GM12878 (cell line): ENCODE measurements around the gene FBRSL1. TPM values are rescaled to one million over a fixed set of nuclear protein-coding genes. Genes with fewer than 3 reads are reported as not detected.

Source experiments
- ATAC-seq: fragments of 200-7000 bp; cut with Tn5 transposase; 3 replicates; pipeline ENCODE4 v1.9.1; 2020; ENCODE audit warnings: mild to moderate bottlenecking, moderate library complexity
- BruUV-seq: library from RNA; stranded (reverse); fragments of 400-500 nt; replicated peaks from 2 replicates; lab custom pipeline; 2021; lab: Mats Ljungman, UMichigan
- CTCF ChIA-PET: fragments of 300-600 bp; sonication (Branson Sonifier 250); formaldehyde crosslinking; extraction: SDS; loops from one replicate; lab custom pipeline; 2021; ENCODE audit warnings: inconsistent platforms; lab: Yijun Ruan, JAX
- POLR2A ChIA-PET: fragments of 350-600 bp; formaldehyde crosslinking; extraction: SDS; loops from one replicate; lab custom pipeline; 2021; ENCODE audit warnings: inconsistent platforms; lab: Charles Lee
- RAD21 ChIA-PET: fragments of 300-600 bp; sonication (Branson Sonifier 250); formaldehyde crosslinking; loops from one replicate; lab custom pipeline; 2023; ENCODE audit warnings: antibody characterized with exemption; ENCODE audit not compliant: unreplicated experiment; lab: Charles Lee
- SMC1A ChIA-PET: fragments of 300-600 bp; sonication (Branson Sonifier 250); formaldehyde crosslinking; loops from one replicate; lab custom pipeline; 2023; ENCODE audit not compliant: unreplicated experiment, uncharacterized antibody; lab: Charles Lee
- DNase-seq: peaks from one replicate; pipeline ENCODE4 v3.0.0-alpha.2; 2011; ENCODE audit warnings: low read depth, low spot score
- FAIRE-seq: peaks from 3 replicates; lab custom pipeline; 2011; peaks lifted over from hg19 to GRCh38; lab: Jason Lieb, UNC
- H2AFZ ChIP-seq: 2 replicates; pipeline ENCODE4 v1.6.0; 2011; ENCODE audit warnings: low read depth, low read length, control low read depth; ENCODE audit not compliant: control insufficient read depth
- H3K27ac ChIP-seq: 2 replicates; pipeline ENCODE4 v1.5.1; 2011; ENCODE audit warnings: control low read depth; ENCODE audit not compliant: control insufficient read depth, insufficient read depth
- H3K27me3 ChIP-seq, 2 experiments: replicated peaks in 1 of 2; 2 replicates each; pipeline versions ENCODE4 v1.6.0 to v1.6.1; 2011; ENCODE audit warnings: low read length in 1 of 2; ENCODE audit not compliant: control insufficient read depth in 2 of 2, insufficient read depth in 2 of 2
- H3K36me3 ChIP-seq, 2 experiments: 2 replicates each; pipeline ENCODE4 v1.5.1; 2011; ENCODE audit warnings: low read length in 1 of 2; ENCODE audit not compliant: control insufficient read depth in 2 of 2, insufficient read depth in 2 of 2
- H3K4me1 ChIP-seq: 2 replicates; pipeline ENCODE4 v1.6.1; 2011; ENCODE audit warnings: mild to moderate bottlenecking, low read length, moderate library complexity, mixed read lengths; ENCODE audit not compliant: control insufficient read depth, insufficient read depth
- H3K4me2 ChIP-seq: 2 replicates; pipeline ENCODE4 v1.6.0; 2011; ENCODE audit warnings: control low read depth; ENCODE audit not compliant: control insufficient read depth, insufficient read depth
- H3K4me3 ChIP-seq: fragments of 200-600 bp; sonication (generic); 2 replicates; pipeline ENCODE4 v1.5.1; 2016
- H3K79me2 ChIP-seq: 2 replicates; pipeline ENCODE4 v1.6.0; 2011; ENCODE audit warnings: low read length; ENCODE audit not compliant: control insufficient read depth, insufficient read depth
- H3K9ac ChIP-seq: 2 replicates; pipeline ENCODE4 v1.8.0; 2011; ENCODE audit warnings: low read length, control low read depth, mixed read lengths; ENCODE audit not compliant: control insufficient read depth, insufficient read depth
- H3K9me3 ChIP-seq: replicated peaks from 3 replicates; pipeline ENCODE4 v1.5.1; 2011; ENCODE audit warnings: mild to moderate bottlenecking, low read length; ENCODE audit not compliant: control insufficient read depth, insufficient read depth
- H4K20me1 ChIP-seq: 2 replicates; pipeline ENCODE4 v1.6.0; 2011; ENCODE audit not compliant: control insufficient read depth, insufficient read depth
- BMI1 ChIP-seq: fragments of 450-650 bp; IDR thresholded peaks from 2 replicates; pipeline ENCODE4 v1.6.1; 2016; ENCODE audit warnings: mild to moderate bottlenecking, moderate library complexity, borderline replicate concordance
- CHD4 ChIP-seq: fragments of 200-600 bp; sonication (generic); IDR thresholded peaks from 2 replicates; pipeline ENCODE4 v1.6.1; 2016; ENCODE audit warnings: mild to moderate bottlenecking
- GATAD2B ChIP-seq: fragments of 450-650 bp; conservative IDR thresholded peaks from 2 replicates; pipeline ENCODE4 v1.6.1; 2017; ENCODE audit warnings: low read depth, mild to moderate bottlenecking, moderate library complexity
- HCFC1 ChIP-seq: fragments of 150-350 bp; IDR thresholded peaks from 2 replicates; pipeline ENCODE4 v1.6.1; 2014; ENCODE audit warnings: low read length
- NFIC ChIP-seq: IDR thresholded peaks from 2 replicates; pipeline ENCODE4 v1.6.1; 2012; ENCODE audit warnings: low read depth, mild to moderate bottlenecking, inconsistent platforms, low read length, moderate library complexity
- NFXL1 ChIP-seq: fragments of 450-650 bp; IDR thresholded peaks from 2 replicates; pipeline ENCODE4 v1.6.1; 2017; ENCODE audit warnings: antibody characterized with exemption, mild to moderate bottlenecking, borderline replicate concordance
- NRF1 ChIP-seq: conservative IDR thresholded peaks from 2 replicates; pipeline ENCODE4 v1.6.1; 2011; ENCODE audit warnings: mild to moderate bottlenecking, low read depth, low read length, improper control_type of control experiment
- RAD21 ChIP-seq: IDR thresholded peaks from 2 replicates; pipeline ENCODE4 v1.6.1; 2011; ENCODE audit warnings: mild to moderate bottlenecking, low read depth, low read length, moderate library complexity; ENCODE audit not compliant: insufficient read depth
- SIX5 ChIP-seq: IDR thresholded peaks from 2 replicates; pipeline ENCODE4 v1.6.1; 2011; ENCODE audit warnings: mild to moderate bottlenecking, low read depth, low read length, moderate library complexity; ENCODE audit not compliant: severe bottlenecking
- SMARCA5 ChIP-seq: fragments of 450-650 bp; IDR thresholded peaks from 2 replicates; pipeline ENCODE4 v1.6.1; 2017; ENCODE audit warnings: mild to moderate bottlenecking
- SP1 ChIP-seq: IDR thresholded peaks from one replicate; pipeline ENCODE4 v1.6.1; 2011; ENCODE audit warnings: low read depth, low read length
- STAT1 ChIP-seq: fragments of 450-650 bp; conservative IDR thresholded peaks from 2 replicates; pipeline ENCODE4 v1.6.1; 2014; ENCODE audit warnings: antibody characterized with exemption, mild to moderate bottlenecking
- SUZ12 ChIP-seq: fragments of 200-600 bp; sonication (generic); IDR thresholded peaks from one replicate; pipeline ENCODE4 v1.6.1; 2018; ENCODE audit warnings: antibody characterized with exemption, mild to moderate bottlenecking; ENCODE audit not compliant: unreplicated experiment
- WGBS: methylation state at CpG from one replicate; pipeline ENCODE4 v1.1.6; 2016; ENCODE audit warnings: low lambda C conversion rate; ENCODE audit not compliant: insufficient replicate concordance, insufficient coverage; ENCODE audit errors: missing lambda C conversion rate; 5-methylcytosine and 5-hydroxymethylcytosine counted together
- in situ Hi-C: fragments of 300-500 bp; cut with MboI; formaldehyde crosslinking; loops from 9 replicates; pipeline ENCODE4 v1.14.3; 2018; ENCODE audit warnings: mixed read lengths
- intact Hi-C: fragments of 100-400 bp; cut with micrococcal nuclease; formaldehyde crosslinking; loops from one replicate; pipeline ENCODE4 v1.14.2; 2022; ENCODE audit not compliant: unreplicated experiment
- polyA plus RNA-seq, 11 experiments: library from polyadenylated mRNA; depleted of rRNA in 4 of 11; unstranded in 6 of 11; stranded (reverse) in 5 of 11; fragments of >200 nt; fragmentation: Nextera tagmentation in 4 of 11; fragmentation: Illumina TruSeq in 1 of 11; extraction: Ambion mirVana in 4 of 11; extraction: Trizol in 1 of 11; gene quantifications; 1 replicate in 1 of 11; 2 replicates in 10 of 11; pipeline versions ENCODE4 v1.2.1 to v1.2.3, GENCODE V29; 2011 to 2016; ENCODE audit warnings: inconsistent platforms in 2 of 11, missing spikeins in 2 of 11, low read depth in 1 of 11
- total RNA-seq, 4 experiments: library from RNA; depleted of rRNA in 3 of 4; stranded (reverse); fragments of >200 nt in 3 of 4; fragmentation: Illumina TruSeq in 1 of 4; extraction: Trizol in 1 of 4; gene quantifications; 2 replicates each; pipeline versions ENCODE4 v1.2.1 to v1.2.3, GENCODE V29; 2013 to 2021
- TF ChIP-seq, protein P1 (sequence below): fragments of 450-650 bp; IDR thresholded peaks from 2 replicates; pipeline ENCODE4 v1.6.1; 2017; ENCODE audit warnings: mild to moderate bottlenecking, low read depth, inconsistent platforms; ENCODE audit not compliant: poor library complexity, severe bottlenecking

FBRSL1 gene
- total and polyA plus RNA-seq, 10 of the 15 experiments (the other 5 are each of a cell fraction or from before 2014, with no cell fraction given), result 0.19 to 55.1 (median 4.1) TPM

DNA sequence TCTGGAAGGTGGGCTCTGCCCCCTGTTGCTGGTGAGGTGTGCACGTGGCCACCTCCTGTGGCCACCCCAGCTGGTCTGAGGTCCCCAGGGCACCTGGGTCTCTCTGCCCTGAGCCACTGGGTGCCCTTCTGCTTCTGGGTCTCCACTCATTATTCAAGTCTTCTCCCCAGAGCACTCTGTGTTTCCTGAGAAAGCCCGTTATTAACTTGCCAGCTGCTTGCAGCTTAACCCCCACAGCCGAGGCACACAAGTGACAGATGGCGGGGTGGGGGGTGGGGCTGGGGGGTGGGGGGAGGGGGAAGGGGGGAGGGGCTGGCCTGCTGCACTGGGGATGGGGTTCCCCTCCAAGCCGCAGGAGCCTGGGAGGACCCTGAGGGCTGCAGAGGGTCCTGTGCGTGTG lies 40.5 kb downstream of the FBRSL1 start:
- Histone ChIP-seq H3K4me1 (no peaks in the 10 kb centered on the region), H3K36me3 (no peaks in the 10 kb centered on the region; a peak in 1 of 4 replicates), H3K79me2 (no peaks in the 10 kb centered on the region), H4K20me1 (no peaks in the 10 kb centered on the region; the same call in 1 of the 2 replicates), H3K27me3 (no peaks in the 10 kb centered on the region), H3K4me3 (no peak overlapping the region), H3K27ac (no peak overlapping the region), H3K9ac (no peak overlapping the region), H3K9me3 (no peaks in the 10 kb centered on the region), H3K4me2 (no peak overlapping the region), H2AFZ (no peak overlapping the region)
- no peak for TF ChIP-seq RAD21
- TF ChIP-seq SIX5, result no peak
- no peak for TF ChIP-seq STAT1
- TF ChIP-seq HCFC1, result no peak
- no peak for TF ChIP-seq CHD4
- TF ChIP-seq, protein P1, sequence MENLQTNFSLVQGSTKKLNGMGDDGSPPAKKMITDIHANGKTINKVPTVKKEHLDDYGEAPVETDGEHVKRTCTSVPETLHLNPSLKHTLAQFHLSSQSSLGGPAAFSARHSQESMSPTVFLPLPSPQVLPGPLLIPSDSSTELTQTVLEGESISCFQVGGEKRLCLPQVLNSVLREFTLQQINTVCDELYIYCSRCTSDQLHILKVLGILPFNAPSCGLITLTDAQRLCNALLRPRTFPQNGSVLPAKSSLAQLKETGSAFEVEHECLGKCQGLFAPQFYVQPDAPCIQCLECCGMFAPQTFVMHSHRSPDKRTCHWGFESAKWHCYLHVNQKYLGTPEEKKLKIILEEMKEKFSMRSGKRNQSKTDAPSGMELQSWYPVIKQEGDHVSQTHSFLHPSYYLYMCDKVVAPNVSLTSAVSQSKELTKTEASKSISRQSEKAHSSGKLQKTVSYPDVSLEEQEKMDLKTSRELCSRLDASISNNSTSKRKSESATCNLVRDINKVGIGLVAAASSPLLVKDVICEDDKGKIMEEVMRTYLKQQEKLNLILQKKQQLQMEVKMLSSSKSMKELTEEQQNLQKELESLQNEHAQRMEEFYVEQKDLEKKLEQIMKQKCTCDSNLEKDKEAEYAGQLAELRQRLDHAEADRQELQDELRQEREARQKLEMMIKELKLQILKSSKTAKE, result no peak
- TF ChIP-seq NRF1, result no peak
- no peak for TF ChIP-seq SUZ12
- no peak for TF ChIP-seq NFIC
- TF ChIP-seq NFXL1, result no peak
- TF ChIP-seq SP1, result no peak
- TF ChIP-seq SMARCA5, result no peak
- TF ChIP-seq BMI1, result no peak
- no peak for TF ChIP-seq GATAD2B
- ATAC-seq (no peak), FAIRE-seq (no peak), DNase-seq (no peak)
- POLR2A ChIA-PET, result no interaction called here
- RAD21 ChIA-PET, result no interaction called here
- CTCF ChIA-PET, result no interaction called here
- 12% methylated on average over 5 of the region's 6 CpGs for WGBS
- in situ Hi-C loops, result no loop called here
- SMC1A ChIA-PET, result no interaction called here
- intact Hi-C loops, result no loop called here
- BruUV-seq, result no TSS peak
